ENCODE measurements around the gene ZNF397.

Gene ZNF397

DNA sequence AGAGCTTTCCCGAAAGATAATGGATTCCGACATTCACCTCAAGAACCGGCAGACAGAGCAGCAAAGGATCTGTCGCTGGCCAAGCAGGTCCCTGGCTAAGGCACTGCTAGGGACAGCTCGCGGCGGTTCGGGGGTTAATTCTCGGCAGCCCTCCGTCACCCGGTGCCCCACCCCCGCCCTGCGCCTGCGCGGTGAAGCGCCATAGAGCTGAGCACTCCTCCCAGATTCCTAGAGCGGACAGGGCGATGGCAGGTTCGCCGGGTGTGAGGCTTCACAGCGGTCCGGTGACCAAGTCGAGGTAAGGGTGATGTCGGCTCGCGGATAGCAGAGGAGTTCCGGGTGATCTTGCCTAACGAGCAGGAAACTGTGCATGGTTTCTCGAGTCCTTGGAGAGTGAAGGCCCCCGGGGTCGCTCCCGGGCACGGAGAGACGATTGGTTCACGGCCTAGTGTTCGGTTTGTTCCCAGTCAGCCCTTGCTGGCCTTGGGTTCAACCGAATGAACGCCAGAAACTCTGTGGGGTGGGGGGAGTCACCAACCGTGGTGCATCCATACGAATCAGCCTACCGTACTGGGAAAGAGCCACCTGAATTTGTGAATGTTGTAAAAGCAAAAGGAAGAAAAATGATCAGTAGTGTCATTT is 49.4 kb downstream of the ZNF397 start, which contains the start of gene ZSCAN30:
ZSCAN30 (minus strand) TSS at position 136 of the 642 bp plus-strand sequence. CDS start 25,877 bp downstream, outside the sequence.
- in situ Hi-C loops (cut with MboI; ENCODE audit: low sequenced_read_pairs) = no loop called here

GRCh38 chr18:35291166-35291565 is 50.3 kb downstream of the ZNF397 start:
- in situ Hi-C loops (cut with MboI; ENCODE audit: low sequenced_read_pairs) = no loop called here

DNA sequence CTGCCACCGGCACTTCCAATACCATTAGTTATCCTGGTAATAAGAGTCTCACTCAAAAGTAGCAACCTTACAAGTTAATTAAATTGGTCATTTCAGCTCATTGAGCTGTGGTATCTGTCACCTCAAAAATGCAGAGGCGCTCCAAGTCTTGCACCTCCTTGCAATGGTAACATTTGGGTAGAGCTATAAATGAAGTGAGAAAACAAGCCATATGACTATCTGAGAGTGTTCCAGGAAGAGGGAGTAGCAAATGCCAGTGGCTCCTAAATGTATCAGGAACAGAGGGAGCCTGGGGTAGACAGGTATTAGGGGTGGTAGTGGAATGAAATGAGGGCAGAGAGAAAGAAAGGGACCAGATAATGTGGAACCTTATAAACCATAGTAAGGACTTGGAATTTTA is 55.2 kb downstream of the ZNF397 start:
- in situ Hi-C loops (cut with MboI; ENCODE audit: low sequenced_read_pairs) = no loop called here

DNA sequence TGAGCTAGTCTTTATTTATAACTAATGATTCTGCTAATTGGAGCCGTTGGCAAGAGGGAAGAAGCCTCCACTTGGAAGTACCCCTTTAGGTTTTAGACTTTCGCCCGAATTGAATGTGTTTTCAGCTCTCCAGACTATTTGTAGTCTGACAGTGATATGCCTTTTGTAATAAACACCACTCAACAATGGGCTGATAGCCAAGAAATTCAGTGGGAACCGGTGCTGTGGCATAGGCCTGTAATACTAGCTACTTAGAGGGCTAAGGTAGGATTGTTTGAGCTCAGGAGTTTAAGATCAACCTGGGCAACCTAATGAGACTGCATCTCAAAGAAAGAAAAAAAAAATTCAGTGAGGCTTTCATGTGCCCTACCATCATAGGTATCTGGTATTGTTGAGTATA is 62.8 kb downstream of the ZNF397 start:
- in situ Hi-C loops (cut with MboI; ENCODE audit: low sequenced_read_pairs) = no loop called here

- in situ Hi-C loops (cut with MboI; ENCODE audit: low sequenced_read_pairs) = no loop called here
These were observed 65.9 kb downstream of the ZNF397 start for GRCh38 chr18:35306588-35307250.
